ENCODE data around the gene MCC.

The MCC gene

DNA sequence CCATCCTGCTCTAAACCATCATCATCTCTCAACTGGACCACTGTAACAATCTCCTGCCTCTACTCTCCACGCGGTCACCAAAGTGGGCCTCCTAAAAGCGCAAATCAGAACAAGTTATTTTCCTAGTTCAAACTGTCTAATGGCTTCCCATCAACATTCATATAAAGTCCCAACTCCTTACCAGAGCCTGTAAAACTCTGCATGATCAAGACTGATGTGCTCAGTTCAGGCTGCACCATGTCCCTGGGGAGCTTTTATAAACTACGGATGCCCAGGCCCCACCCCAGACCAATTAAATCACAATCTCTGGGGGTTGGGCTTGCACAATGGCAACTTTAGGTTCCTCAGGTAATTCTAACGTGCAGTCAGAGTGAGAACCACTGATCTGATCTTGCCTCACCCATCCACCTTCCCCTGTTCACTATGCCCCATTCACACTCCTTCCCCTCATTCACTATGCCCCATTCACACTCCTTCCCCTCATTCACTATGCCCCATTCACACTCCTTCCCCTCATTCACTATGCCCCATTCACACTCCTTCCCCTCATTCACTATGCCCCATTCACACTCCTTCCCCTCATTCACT is 382.5 kb downstream of the MCC start:
- TF ChIP-seq CTCF (IDR thresholded peaks at IDR 0.05), result no peak

DNA sequence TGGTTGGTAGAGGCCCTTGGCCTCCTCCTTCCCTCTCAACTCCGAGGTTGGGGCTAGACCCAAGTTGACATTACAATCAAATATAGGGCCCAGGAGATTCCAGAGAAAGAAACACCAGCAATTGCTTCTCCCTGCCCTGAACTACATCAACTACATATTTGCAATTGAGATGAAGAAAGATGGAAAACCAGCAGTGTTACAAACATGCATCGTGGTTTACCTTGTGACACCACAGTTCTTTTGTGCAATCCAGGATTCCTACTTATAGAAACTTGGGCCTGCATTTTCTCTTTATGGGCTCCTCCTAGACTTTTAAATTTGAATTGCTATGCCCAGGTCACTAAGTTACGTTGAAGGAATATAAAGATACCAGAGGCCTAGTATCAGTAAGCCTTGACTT is 384.9 kb downstream of the MCC start:
- no peak for TF ChIP-seq CTCF (IDR thresholded peaks at IDR 0.05)

DNA sequence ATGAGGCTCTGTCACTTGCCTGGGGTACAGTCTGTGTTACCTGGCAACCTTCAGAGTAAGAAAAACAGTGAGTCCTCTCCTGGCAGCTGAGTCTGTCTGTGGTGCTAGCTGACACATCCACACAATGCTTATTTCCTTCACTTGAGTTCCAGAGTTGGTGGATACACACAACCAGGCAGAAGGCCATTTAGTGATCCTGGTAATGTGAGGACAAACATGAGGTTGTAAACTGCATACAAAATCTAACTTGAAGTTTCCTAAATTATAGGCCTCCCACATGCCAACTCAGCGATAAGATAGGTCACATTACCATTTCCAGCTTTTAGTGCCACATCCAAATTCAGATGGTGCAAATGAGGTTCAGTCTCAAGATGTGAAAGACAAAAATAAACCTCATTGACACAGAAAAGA is 386.1 kb downstream of the MCC start:
- no peak for TF ChIP-seq CTCF (IDR thresholded peaks at IDR 0.05)

GRCh38 chr5:113100981-113101380 is 387.3 kb downstream of the MCC start:
- no peak for TF ChIP-seq CTCF (IDR thresholded peaks at IDR 0.05)

GRCh38 chr5:113099822-113100221 is 388.4 kb downstream of the MCC start:
- TF ChIP-seq CTCF (IDR thresholded peaks at IDR 0.05), result no peak

- TF ChIP-seq CTCF (IDR thresholded peaks at IDR 0.05), result no peak
These were observed 389.9 kb downstream of the MCC start for GRCh38 chr5:113098378-113098777.

DNA sequence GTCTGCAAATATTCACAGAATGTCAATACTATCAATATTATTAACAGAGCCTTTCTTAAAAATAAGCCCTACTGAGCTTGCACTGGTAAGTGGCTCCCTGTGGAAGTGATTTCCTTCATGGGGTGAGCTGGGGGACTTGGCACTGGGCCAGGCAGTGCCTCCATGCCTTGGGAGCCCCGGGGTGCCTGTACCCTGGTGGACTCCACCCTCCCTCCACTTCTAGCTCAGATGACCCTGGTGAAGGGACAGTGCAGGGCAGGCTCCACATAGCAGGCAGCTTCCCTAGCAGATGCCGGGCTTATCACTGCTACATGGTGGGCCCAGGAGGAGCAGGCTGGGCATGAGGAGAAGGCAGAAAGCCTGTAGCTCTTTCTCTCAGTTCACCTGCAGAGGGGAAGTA is 392.4 kb downstream of the MCC start:
- TF ChIP-seq CTCF (IDR thresholded peaks at IDR 0.05), result no peak

DNA sequence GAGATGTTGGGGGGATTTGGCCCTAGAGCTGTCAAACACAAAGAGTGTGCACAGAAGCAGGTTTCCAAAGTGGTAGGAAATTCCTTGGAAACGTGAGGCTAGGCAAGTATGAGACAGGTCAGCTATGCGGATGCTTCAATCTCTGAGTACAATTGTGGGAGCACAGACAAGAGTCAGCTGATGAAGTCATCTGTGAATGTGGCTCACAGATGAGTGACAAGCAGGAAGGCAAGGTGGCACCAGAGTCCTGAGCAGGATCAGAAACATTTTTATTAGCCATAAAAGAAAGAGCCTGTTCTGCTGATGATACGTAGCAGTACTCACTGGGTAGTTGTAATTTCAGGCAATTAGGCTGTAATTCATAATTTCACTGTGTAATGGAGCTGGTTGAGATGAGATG is 394.7 kb downstream of the MCC start:
- TF ChIP-seq CTCF (IDR thresholded peaks at IDR 0.05), result no peak
